ENCODE data around the gene PTPRD.

DNA sequence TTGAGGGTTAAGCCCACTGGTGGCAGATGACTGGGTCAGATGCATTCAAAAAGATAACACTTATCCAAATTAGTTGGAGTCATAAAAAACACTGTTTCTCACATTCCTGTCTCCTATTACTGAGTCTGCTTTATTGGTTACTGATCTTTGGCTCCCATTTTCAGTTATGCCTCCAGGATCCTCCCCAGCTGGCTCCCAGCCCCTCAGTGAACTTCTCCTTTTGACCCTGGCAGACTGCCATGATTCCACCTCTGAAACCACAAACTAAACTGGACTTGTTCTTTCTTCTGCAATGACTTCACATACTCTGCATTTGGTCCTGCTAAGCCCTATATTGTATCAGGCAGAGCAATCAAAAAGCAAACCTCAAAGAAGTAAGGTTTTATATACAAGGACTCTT, 1952.4 kb downstream of the PTPRD start:
- TF ChIP-seq, protein P1, sequence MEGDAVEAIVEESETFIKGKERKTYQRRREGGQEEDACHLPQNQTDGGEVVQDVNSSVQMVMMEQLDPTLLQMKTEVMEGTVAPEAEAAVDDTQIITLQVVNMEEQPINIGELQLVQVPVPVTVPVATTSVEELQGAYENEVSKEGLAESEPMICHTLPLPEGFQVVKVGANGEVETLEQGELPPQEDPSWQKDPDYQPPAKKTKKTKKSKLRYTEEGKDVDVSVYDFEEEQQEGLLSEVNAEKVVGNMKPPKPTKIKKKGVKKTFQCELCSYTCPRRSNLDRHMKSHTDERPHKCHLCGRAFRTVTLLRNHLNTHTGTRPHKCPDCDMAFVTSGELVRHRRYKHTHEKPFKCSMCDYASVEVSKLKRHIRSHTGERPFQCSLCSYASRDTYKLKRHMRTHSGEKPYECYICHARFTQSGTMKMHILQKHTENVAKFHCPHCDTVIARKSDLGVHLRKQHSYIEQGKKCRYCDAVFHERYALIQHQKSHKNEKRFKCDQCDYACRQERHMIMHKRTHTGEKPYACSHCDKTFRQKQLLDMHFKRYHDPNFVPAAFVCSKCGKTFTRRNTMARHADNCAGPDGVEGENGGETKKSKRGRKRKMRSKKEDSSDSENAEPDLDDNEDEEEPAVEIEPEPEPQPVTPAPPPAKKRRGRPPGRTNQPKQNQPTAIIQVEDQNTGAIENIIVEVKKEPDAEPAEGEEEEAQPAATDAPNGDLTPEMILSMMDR (conservative IDR thresholded peaks at IDR 0.05; ENCODE audit: low read length), result no peak
- TF ChIP-seq EZH2phosphoT487 (IDR thresholded peaks at IDR 0.05; ENCODE audit: borderline replicate concordance, low read depth, low read length), result no peak

All from OCI-LY7 (cell line).